Activated T-cell treated with anti-CD3 and anti-CD28 coated beads, Interleukin-2, amount 50 U/mL, for 24 hours (primary cell): ENCODE results near the gene TEX264.

Experiments
- DNase-seq: peaks from one replicate; pipeline ENCODE4 v3.0.0-alpha.2; 2020
- H3K27ac Mint-ChIP-seq: 2 replicates; pipeline ENCODE4 v1.8.0; 2020; ENCODE audit warnings: mild to moderate bottlenecking, mixed read lengths
- H3K27me3 Mint-ChIP-seq: 2 replicates; pipeline ENCODE4 v1.8.0; 2020; ENCODE audit warnings: mixed read lengths
- H3K36me3 Mint-ChIP-seq: 2 replicates; pipeline ENCODE4 v1.8.0; 2020; ENCODE audit warnings: low read depth, mixed read lengths
- H3K4me1 Mint-ChIP-seq: 2 replicates; pipeline ENCODE4 v1.8.0; 2020; ENCODE audit warnings: low read depth, mixed read lengths
- H3K4me3 Mint-ChIP-seq: 2 replicates; pipeline ENCODE4 v1.8.0; 2020; ENCODE audit warnings: mild to moderate bottlenecking, moderate library complexity, mixed read lengths
- H3K9me3 Mint-ChIP-seq: 2 replicates; pipeline ENCODE4 v1.8.0; 2020; ENCODE audit warnings: mixed read lengths

TEX264 gene

DNA sequence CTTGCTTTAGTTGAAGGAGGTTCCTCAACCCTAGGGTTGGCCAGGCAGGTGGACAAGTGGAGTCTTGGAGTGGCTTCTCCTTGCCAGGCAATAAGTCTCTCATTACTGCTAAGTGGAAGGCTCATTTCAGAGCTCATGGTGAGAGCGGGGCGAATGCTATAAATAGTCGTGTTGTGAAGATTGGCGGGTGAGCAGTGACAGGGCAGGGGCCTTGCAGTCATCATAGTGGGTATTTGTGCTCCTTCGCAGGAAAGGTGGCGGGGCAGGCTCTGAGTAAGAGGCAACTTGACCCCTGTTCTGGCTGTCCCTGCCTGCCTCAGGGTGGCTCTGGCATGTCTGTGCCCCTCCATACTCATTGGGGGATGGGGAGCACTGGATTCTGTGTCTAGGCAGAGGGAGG, 27.2 kb downstream of the TEX264 start:
- peaks cover 77% of the 10 kb centered on the region for H3K36me3 Mint-ChIP-seq
- H3K27ac Mint-ChIP-seq = peak overlapping the region; percentile 58

DNA sequence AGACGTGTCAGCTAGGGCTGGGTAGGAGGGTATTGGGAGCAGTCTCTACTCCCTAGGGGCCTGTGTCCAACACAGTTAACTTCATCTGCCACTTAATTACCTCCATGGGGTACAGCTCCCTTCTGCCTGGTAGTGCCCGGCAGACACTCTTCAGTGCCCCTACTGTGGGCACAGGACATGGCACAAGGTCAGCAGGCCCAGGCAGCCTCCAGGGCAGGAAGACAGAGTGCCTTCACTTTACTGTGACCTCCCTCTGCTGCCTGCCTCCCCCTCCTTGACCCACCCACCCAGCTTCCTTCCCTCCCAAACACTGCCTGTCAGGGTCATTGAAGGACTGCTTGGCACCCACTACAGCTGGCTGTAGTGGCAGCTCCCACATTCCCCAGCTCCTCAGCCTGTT, 29.4 kb downstream of the TEX264 start:
- Mint-ChIP-seq H3K36me3 (peaks cover 79% of the 10 kb centered on the region), H3K9me3 (no peaks in the 10 kb centered on the region), H3K4me3 (no peak overlapping the region), H3K27ac (no peak overlapping the region), H3K27me3 (no peaks in the 10 kb centered on the region), H3K4me1 (peaks cover 18% of the 10 kb centered on the region)
- no peak for DNase-seq

More for the DNA sequence above, 27.2 kb downstream of the TEX264 start:
- Mint-ChIP-seq H3K27me3 (no peaks in the 10 kb centered on the region), H3K9me3 (no peaks in the 10 kb centered on the region), H3K4me3 (no peak overlapping the region), H3K4me1 (peaks cover 18% of the 10 kb centered on the region)
- no peak for DNase-seq

DNA sequence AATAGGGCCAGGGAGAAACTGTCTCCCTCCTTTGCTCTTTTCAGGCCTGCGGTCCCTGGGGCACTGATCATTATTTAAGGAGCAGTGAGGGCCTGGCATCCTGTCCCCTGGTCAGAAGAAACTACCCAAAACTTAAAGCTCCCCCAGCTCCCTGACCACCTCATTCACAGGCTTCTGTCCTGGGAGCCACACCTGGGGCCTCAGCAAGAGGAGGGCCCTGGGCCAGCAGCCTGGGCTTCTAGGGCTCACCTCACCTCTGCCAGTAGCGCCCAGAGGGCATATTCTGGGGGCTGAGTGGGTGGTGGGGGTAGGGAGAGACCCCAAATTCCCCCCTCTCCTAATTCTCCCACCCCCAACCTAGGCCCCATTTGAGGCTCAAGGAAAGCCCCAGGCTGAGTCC, 31.1 kb downstream of the TEX264 start:
- Mint-ChIP-seq H3K27me3 (no peaks in the 10 kb centered on the region), H3K27ac (no peak overlapping the region), H3K4me1 (peaks cover 29% of the 10 kb centered on the region), H3K36me3 (peaks cover 71% of the 10 kb centered on the region), H3K9me3 (no peaks in the 10 kb centered on the region), H3K4me3 (no peak overlapping the region)
- DNase-seq = no peak

DNA sequence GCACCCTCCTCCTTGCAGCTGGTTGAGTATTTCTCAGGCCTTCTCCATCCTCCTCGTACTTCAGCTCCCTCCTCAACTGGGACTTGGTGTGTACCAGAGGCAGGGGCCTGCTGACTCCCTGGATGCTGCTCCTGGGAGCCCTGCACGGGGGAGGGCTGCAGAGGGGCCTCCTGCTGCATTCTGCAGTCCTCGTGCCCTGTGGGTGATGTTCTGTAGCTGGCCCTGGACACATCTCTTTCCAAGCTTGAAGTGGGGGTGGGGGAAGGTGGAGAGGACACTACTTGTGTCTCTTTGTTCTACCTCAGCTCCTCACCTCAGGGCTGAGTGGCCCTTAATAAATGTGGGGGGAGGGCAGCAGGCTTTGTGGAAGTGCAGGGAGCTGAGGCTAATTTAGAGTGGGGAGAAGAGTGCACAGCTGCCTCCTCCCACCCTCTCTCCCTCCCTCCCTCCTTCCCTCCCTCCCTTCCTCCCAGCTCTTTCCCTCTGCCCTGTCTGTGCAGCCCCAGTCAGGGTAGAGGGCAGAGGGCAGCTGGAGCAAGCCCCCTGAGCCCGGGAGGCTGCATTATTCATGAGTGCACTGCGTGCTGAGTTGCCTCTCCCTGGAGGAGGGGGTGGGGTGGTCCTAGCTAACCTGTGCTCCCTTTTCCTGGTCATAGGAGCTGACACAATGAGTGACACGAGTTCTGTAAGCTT, 32.2 kb downstream of the TEX264 start:
- Mint-ChIP-seq H3K4me1 (peaks cover 26% of the 10 kb centered on the region), H3K9me3 (no peaks in the 10 kb centered on the region), H3K27ac (no peak overlapping the region), H3K27me3 (no peaks in the 10 kb centered on the region), H3K4me3 (no peak overlapping the region), H3K36me3 (peaks cover 61% of the 10 kb centered on the region)
- DNase-seq = no peak

DNA sequence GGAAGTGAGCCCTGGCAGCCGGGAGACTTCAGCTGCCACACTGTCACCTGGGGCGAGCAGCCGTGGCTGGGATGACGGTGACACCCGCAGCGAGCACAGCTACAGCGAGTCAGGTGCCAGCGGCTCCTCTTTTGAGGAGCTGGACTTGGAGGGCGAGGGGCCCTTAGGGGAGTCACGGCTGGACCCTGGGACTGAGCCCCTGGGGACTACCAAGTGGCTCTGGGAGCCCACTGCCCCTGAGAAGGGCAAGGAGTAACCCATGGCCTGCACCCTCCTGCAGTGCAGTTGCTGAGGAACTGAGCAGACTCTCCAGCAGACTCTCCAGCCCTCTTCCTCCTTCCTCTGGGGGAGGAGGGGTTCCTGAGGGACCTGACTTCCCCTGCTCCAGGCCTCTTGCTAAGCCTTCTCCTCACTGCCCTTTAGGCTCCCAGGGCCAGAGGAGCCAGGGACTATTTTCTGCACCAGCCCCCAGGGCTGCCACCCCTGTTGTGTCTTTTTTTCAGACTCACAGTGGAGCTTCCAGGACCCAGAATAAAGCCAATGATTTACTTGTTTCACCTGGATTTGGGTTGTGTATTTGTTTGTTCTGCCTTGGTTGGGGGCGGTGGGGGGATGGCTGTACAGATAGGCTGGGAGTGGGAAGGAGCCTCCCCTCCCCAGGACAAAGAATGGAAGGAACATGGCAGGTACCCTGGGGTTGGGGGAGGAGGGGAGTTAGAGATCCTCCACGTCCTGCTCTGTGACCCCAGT, 32.9 kb downstream of the TEX264 start:
- no peak for DNase-seq
- Mint-ChIP-seq H3K4me1 (peaks cover 22% of the 10 kb centered on the region), H3K27me3 (no peaks in the 10 kb centered on the region), H3K27ac (peak overlapping the region; percentile 24), H3K9me3 (no peaks in the 10 kb centered on the region), H3K4me3 (no peak overlapping the region), H3K36me3 (peaks cover 54% of the 10 kb centered on the region)

DNA sequence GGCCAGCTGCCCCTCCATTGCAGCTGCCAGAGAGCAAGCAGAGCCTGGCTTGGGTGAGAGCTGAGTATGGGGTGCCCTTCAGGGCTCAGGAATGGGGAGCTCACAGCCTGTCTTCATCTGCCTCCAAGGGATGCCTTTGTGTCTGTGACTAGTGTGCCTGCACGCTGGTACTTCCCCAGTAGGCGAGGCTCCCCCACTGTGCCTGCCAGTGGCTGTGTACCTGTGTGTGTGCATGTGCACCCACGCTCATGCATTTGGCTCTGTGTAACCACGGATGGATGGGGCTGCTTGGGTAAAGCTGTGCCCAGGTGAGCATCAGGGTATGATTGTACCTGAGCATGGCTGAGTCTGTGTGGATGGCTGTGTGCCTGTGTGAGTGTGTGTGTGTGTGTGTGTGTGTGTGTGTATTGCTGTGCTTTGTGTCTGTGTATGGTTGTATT, 33.5 kb downstream of the TEX264 start:
- no peaks in the 10 kb centered on the region for H3K27me3 Mint-ChIP-seq
- H3K36me3 Mint-ChIP-seq = peaks cover 49% of the 10 kb centered on the region
- no peak overlapping the region for H3K27ac Mint-ChIP-seq

DNA sequence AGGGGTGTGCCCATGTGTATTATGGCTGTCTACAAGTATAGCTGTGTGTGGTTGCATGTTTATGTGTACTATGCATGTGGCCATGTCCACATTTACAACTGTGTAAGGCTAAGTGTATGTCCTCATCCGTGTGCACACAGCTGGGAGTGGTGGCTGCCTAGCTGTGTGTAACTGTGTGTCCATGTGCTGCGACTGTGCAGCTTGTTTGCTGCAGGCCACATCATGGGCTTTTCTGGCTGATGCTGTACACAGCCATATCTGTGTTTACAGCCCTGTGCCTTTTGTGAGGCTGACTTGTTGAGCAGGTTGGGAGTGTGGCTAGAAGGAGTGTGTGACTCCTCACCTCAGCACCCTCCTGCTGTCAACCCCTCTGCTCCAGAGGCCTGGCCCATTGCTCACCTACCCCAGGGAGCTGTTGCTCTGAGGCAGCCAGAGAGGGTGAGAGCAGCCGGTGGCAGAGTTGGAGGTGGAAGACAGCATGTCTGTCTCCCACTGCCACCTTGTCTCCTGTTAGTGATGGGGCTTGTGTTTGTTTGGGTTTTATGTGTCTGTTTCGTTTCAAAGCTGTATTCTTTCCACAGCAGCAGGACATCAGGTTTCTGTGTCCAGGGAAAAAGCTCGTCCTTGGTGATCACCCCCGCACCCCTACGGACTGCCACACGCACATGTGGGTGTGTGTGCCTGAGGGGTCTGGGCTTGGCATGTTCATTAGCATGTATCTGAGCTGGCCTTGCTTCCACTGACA, 34.4 kb downstream of the TEX264 start:
- DNase-seq = no peak
- peaks cover 40% of the 10 kb centered on the region for H3K36me3 Mint-ChIP-seq
- peaks cover 19% of the 10 kb centered on the region for H3K4me1 Mint-ChIP-seq
- H3K27ac Mint-ChIP-seq = no peak overlapping the region
- H3K4me3 Mint-ChIP-seq = no peak overlapping the region
- no peaks in the 10 kb centered on the region for H3K9me3 Mint-ChIP-seq
- H3K27me3 Mint-ChIP-seq = no peaks in the 10 kb centered on the region

More for the DNA sequence above, 33.5 kb downstream of the TEX264 start:
- Mint-ChIP-seq H3K4me1 (peaks cover 20% of the 10 kb centered on the region), H3K9me3 (no peaks in the 10 kb centered on the region), H3K4me3 (no peak overlapping the region)
- DNase-seq = no peak

DNA sequence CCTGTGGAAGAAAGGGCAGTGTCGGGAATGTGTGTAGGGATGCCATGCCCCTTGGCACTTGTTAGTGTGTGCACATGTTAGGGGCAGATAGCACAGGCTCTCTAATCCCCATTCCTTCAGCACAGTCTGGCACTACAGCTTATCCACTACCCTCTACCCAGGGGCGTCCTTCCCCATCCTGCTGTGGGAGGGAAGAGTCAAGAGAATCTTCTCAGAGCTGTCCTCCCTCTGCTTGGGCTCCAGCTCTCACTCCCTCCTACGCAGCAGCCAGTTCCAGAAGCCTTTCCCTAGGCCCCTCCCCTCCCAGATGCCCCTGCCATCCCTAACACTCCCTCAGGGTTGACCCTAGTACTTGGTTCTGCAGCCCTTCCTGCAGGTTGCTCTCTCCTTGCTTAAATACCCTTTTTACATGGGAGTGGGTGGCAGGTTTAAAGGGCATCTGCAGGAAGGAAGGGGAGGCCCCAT, 35.0 kb downstream of the TEX264 start:
- Mint-ChIP-seq H3K4me3 (no peak overlapping the region), H3K4me1 (peaks cover 19% of the 10 kb centered on the region), H3K9me3 (no peaks in the 10 kb centered on the region), H3K36me3 (peaks cover 37% of the 10 kb centered on the region), H3K27me3 (no peaks in the 10 kb centered on the region), H3K27ac (no peak overlapping the region)
- no peak for DNase-seq

DNA sequence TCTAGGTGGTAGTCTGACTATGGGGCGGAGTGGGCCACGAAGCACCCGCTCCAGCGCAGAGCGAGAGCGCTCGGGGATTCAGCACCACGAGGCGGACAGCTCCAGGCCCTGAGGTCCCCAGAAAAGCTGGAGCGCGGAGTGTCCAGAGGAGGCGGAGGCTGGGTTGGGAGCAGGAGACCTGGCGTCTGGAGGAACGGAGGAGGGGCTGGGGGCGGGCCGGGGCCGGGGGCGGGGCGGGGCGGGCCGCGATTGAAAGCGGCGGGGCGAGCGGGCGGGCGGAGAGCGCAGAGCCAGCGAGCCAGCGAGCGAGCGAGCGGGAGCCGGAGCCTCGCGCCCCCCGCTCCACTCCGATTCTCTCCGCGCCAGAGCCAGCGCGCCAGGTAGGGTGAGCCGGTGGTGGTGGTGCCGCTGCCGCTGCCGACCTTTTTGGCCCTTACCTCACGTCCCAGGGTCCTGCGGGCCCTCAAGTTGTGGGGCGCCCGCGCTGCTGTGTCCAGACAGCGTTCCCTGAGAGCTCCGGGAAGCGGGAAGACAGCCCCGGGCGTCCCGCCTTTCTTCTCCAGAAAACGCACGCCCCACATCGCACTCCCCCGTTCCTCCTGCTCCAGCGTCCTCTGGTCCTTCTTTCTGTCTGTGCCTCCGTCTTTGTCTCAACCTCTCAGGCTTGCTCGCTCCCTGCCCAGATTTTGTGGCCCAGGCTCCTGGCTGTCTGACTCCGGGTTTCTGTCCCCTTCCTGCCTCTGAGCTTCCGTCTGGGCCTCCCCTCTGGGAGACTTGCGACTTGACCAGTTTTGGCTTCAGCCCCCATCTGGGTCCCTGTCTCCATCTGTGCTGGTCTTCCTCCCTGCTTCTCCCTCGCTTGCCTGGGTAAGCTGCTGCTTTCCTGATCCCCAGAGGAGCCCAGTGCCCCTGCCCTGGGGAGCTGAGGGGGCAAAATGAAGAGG, 36.0 kb downstream of the TEX264 start, which contains the start of gene GRM2:
Gene GRM2, plus strand, starts transcription at position 281 of the 944 bp plus-strand sequence. CDS start 1,916 bp downstream, outside the sequence.
- no peaks in the 10 kb centered on the region for H3K27me3 Mint-ChIP-seq

DNA sequence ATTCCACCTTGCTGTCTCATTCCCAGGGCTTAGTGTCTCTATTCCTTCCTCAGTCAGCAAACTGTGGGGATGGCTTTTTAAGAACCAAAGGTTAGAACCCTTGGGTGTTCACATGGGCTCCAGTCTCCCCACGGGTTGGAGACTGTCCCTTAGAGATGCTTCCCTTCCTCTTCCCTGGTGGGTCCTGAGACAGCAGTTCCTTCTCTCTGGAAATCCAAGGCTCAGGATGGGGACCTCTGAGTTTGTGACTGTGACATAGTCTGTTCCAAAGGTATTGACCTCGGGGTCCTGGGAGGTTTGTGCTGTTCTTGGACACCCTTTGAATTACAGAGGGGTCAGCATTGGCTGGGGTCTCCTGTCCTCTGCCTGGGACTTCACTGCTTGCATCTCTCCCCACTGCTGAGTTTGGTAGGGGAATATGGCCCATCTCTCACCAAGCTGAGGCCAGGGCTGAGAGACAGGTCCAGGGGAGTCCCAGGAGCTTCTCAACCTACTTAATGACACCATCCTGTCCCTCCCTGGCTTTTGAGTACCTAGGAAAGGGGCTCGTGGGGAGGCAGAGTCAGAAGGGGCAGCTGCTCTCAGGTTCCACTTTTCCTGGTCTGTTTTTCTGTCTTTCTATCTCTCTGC, 37.3 kb downstream of the TEX264 start:
- Mint-ChIP-seq H3K4me3 (no peak overlapping the region), H3K4me1 (peaks cover 19% of the 10 kb centered on the region), H3K27ac (no peak overlapping the region), H3K9me3 (no peaks in the 10 kb centered on the region), H3K36me3 (peaks cover 20% of the 10 kb centered on the region), H3K27me3 (no peaks in the 10 kb centered on the region)
- peak; percentile 27 for DNase-seq

More for the DNA sequence above, 36.0 kb downstream of the TEX264 start, which contains the start of gene GRM2:
- Mint-ChIP-seq H3K4me1 (peaks cover 19% of the 10 kb centered on the region), H3K27ac (no peak within 1 kb of the TSS), H3K36me3 (peaks cover 27% of the 10 kb centered on the region), H3K9me3 (no peaks in the 10 kb centered on the region), H3K4me3 (no peak within 1 kb of the TSS)
- peak; percentile 53 for DNase-seq

DNA sequence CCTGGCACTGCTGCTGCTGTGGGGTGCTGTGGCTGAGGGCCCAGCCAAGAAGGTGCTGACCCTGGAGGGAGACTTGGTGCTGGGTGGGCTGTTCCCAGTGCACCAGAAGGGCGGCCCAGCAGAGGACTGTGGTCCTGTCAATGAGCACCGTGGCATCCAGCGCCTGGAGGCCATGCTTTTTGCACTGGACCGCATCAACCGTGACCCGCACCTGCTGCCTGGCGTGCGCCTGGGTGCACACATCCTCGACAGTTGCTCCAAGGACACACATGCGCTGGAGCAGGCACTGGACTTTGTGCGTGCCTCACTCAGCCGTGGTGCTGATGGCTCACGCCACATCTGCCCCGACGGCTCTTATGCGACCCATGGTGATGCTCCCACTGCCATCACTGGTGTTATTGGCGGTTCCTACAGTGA, 38.0 kb downstream of the TEX264 start:
- DNase-seq = peak; percentile 32
- peaks cover 19% of the 10 kb centered on the region for H3K4me1 Mint-ChIP-seq
- no peaks in the 10 kb centered on the region for H3K9me3 Mint-ChIP-seq
- peaks cover 16% of the 10 kb centered on the region for H3K36me3 Mint-ChIP-seq
- H3K27me3 Mint-ChIP-seq = no peaks in the 10 kb centered on the region
- peak overlapping the region; percentile 63 for H3K27ac Mint-ChIP-seq
- H3K4me3 Mint-ChIP-seq = no peak overlapping the region

DNA sequence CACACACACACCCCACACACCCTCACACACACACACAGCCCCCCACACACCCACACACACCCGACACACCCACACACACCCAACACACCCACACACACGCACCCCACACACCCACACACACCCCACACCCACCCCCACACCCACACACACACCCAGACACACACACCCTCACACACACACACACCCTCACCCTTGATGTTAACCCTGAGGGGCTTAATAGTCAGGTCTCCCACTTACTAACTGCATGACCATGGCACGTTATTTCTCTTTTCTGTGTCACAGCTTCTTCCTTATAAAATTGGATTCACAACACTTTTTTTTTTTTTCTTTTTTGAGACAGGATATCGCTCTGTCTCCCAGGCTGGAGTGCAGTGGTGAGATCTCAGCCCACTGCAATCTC, 38.6 kb downstream of the TEX264 start:
- Mint-ChIP-seq H3K27me3 (no peaks in the 10 kb centered on the region), H3K9me3 (no peaks in the 10 kb centered on the region), H3K4me1 (peaks cover 17% of the 10 kb centered on the region), H3K4me3 (peak overlapping the region; percentile 50), H3K27ac (peak overlapping the region; percentile 95), H3K36me3 (peaks cover 10% of the 10 kb centered on the region)
- peak; percentile 26 for DNase-seq

DNA sequence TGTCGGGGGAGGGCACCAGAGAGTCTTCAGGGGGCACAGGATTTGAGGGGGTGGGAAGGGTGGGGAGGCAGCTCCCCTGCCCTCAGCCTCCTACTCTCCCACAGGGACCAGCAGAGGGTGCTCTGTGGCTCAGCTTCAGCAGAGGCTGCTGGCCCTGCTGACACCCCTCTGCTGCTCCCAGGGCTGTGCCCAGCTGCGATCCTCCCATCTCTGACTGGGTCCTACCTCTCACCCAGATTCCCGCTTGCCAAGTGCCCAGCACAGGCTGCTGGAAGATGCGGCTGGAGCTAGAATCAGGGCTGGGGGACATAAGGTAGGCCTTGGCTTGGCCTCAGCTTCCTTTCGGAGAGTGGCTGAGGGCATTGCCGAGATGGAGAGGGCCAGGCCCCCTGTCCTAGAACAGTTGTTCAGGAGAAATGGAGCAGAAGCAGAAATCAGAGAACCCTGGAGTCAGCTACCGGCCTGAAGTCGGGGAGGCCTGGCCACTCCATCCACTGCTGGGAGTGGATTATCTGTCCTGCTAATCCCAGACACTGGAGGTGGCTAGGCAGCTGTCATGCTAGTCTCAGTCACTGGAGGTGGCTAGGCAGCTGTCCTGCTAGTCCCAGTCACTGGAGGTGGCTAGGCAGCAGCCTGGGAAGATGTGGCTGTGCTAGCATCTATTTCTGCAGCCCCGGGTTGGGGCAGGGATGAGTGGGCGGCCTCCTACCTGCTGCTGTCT, 39.7 kb downstream of the TEX264 start:
- peaks cover 15% of the 10 kb centered on the region for H3K4me1 Mint-ChIP-seq
- H3K4me3 Mint-ChIP-seq = no peak overlapping the region
- peak; percentile 35 for DNase-seq
- H3K27ac Mint-ChIP-seq = no peak overlapping the region
- no peaks in the 10 kb centered on the region for H3K9me3 Mint-ChIP-seq
- peaks cover 3% of the 10 kb centered on the region for H3K36me3 Mint-ChIP-seq
- H3K27me3 Mint-ChIP-seq = no peaks in the 10 kb centered on the region
